CD4-positive, alpha-beta T cell (primary cell): ENCODE data around the gene KIAA0825. TPM values are rescaled to one million over a fixed set of nuclear protein-coding genes. Genes with fewer than 3 reads are reported as not detected.

Experiments used
- ATAC-seq: fragments of 200-7000 bp; cut with Tn5 transposase; one replicate; pipeline ENCODE4 v1.10.0; 2022; ENCODE audit warnings: mild to moderate bottlenecking; ENCODE audit not compliant: poor library complexity
- CTCF ChIA-PET: fragments of 350-600 bp; sonication (Branson Sonifier 250); formaldehyde crosslinking; loops from one replicate; lab custom pipeline; 2021; ENCODE audit warnings: antibody characterized with exemption, inconsistent platforms; lab: Charles Lee
- POLR2A ChIA-PET: fragments of 350-600 bp; sonication (Branson Sonifier 250); formaldehyde crosslinking; loops from one replicate; lab custom pipeline; 2021; ENCODE audit warnings: antibody characterized with exemption, inconsistent platforms; lab: Charles Lee
- DNase-seq, 14 experiments: peaks; one replicate each; pipeline ENCODE4 v3.0.0-alpha.2; 2013 to 2020; ENCODE audit warnings: mixed read lengths in 2 of 14
- H3K27ac ChIP-seq, 2 donors: one replicate each; pipeline versions ENCODE4 v1.5.1 to v1.7.0; 2013; ENCODE audit warnings: low read length in 2 of 2, low read depth in 1 of 2, mild to moderate bottlenecking in 1 of 2
- H3K27me3 ChIP-seq, 2 experiments: 1 replicate in 1 of 2; 2 replicates in 1 of 2; pipeline versions ENCODE4 v1.6.1 to v1.7.0; 2013; ENCODE audit warnings: low read length in 2 of 2, control low read depth in 1 of 2, mild to moderate bottlenecking in 1 of 2, moderate library complexity in 1 of 2; ENCODE audit not compliant: insufficient read depth in 2 of 2, control insufficient read depth in 1 of 2
- H3K36me3 ChIP-seq: one replicate; pipeline ENCODE4 v1.6.1; 2013; ENCODE audit warnings: low read length, control low read depth; ENCODE audit not compliant: insufficient read depth
- H3K4me1 ChIP-seq: one replicate; pipeline ENCODE4 v1.6.1; 2013; ENCODE audit warnings: low read length, control low read depth; ENCODE audit not compliant: insufficient read depth
- H3K4me3 ChIP-seq: one replicate; pipeline ENCODE4 v1.5.1; 2013; ENCODE audit warnings: mild to moderate bottlenecking, low read length, moderate library complexity
- H3K9me3 ChIP-seq, 2 experiments: 1 replicate in 1 of 2; 2 replicates in 1 of 2; pipeline versions ENCODE4 v1.6.1 to v1.7.0; 2013; ENCODE audit warnings: low read length in 2 of 2, mild to moderate bottlenecking in 2 of 2, control low read depth in 1 of 2, moderate library complexity in 1 of 2; ENCODE audit not compliant: control insufficient read depth in 1 of 2, insufficient read depth in 1 of 2
- H3K27ac Mint-ChIP-seq: one replicate; pipeline ENCODE4 v1.8.0; 2020; ENCODE audit warnings: mixed read lengths
- H3K27me3 Mint-ChIP-seq: one replicate; pipeline ENCODE4 v1.8.0; 2021; ENCODE audit warnings: mixed read lengths
- H3K36me3 Mint-ChIP-seq: one replicate; pipeline ENCODE4 v1.8.0; 2021; ENCODE audit warnings: low read depth, mixed read lengths
- H3K4me1 Mint-ChIP-seq: one replicate; pipeline ENCODE4 v1.8.0; 2021; ENCODE audit warnings: low read depth, mixed read lengths
- H3K4me3 Mint-ChIP-seq: one replicate; pipeline ENCODE4 v1.8.0; 2020; ENCODE audit warnings: mild to moderate bottlenecking, mixed read lengths
- H3K9me3 Mint-ChIP-seq: one replicate; pipeline ENCODE4 v1.8.0; 2020; ENCODE audit warnings: mixed read lengths
- intact Hi-C, 2 experiments: fragments of 100-400 bp; cut with DNase I in 1 of 2; cut with micrococcal nuclease in 1 of 2; formaldehyde crosslinking; loops; one replicate each; pipeline versions ENCODE4 v1.15.1 to v1.9.0; 2023 to 2025; cut with DNase I, micrococcal nuclease
- total RNA-seq, 174 experiments: library from RNA in 2 of 174; stranded (reverse) in 2 of 174; gene quantifications; one replicate each; pipeline ENCODE4 v1.2.3 and lab custom pipeline; 2021 to 2026
- TF ChIP-seq, protein P1 (sequence below): fragments of 200-600 bp; IDR thresholded peaks from one replicate; pipeline ENCODE4 v1.8.0; 2022; ENCODE audit warnings: antibody characterized with exemption, mild to moderate bottlenecking

The KIAA0825 gene
- total RNA-seq, 2 experiments from 2014 or later, result 1.5 to 1.6 TPM

DNA sequence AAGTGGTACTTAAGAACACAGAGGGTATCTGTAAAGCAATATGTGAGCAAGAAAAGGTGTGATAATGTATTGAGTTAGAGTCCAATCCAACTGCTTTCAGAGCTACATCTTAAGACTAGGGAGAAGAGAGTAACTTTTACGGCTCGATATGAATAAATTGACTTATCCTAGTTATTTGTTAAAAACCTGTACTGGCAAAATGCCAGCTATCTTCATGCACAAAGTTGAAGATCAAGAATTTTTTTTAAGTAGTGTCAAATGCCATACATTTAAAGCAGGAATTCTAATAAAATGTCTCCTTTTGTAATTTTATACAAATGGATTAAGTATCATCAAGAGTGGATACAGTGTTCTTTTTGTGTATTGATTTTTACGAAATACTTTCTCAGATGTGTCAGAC is 305.2 kb downstream of the KIAA0825 start:
- no peaks in the 10 kb centered on the region for H3K27me3 ChIP-seq
- no peaks in the 10 kb centered on the region for H3K9me3 Mint-ChIP-seq
- no peak overlapping the region for H3K4me3 ChIP-seq
- no peaks in the 10 kb centered on the region for H3K36me3 ChIP-seq
- ChIA-PET POLR2A (no interaction called here), CTCF (no interaction called here)
- ATAC-seq (no peak), DNase-seq (no peak)
- no peaks in the 10 kb centered on the region for H3K36me3 Mint-ChIP-seq
- H3K4me1 ChIP-seq, result no peaks in the 10 kb centered on the region
- H3K27me3 Mint-ChIP-seq, result no peaks in the 10 kb centered on the region
- no peak overlapping the region for H3K4me3 Mint-ChIP-seq
- TF ChIP-seq, protein P1, sequence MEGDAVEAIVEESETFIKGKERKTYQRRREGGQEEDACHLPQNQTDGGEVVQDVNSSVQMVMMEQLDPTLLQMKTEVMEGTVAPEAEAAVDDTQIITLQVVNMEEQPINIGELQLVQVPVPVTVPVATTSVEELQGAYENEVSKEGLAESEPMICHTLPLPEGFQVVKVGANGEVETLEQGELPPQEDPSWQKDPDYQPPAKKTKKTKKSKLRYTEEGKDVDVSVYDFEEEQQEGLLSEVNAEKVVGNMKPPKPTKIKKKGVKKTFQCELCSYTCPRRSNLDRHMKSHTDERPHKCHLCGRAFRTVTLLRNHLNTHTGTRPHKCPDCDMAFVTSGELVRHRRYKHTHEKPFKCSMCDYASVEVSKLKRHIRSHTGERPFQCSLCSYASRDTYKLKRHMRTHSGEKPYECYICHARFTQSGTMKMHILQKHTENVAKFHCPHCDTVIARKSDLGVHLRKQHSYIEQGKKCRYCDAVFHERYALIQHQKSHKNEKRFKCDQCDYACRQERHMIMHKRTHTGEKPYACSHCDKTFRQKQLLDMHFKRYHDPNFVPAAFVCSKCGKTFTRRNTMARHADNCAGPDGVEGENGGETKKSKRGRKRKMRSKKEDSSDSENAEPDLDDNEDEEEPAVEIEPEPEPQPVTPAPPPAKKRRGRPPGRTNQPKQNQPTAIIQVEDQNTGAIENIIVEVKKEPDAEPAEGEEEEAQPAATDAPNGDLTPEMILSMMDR, result no peak
- no peak overlapping the region for H3K27ac ChIP-seq
- H3K4me1 Mint-ChIP-seq, result no peaks in the 10 kb centered on the region
- no peak overlapping the region for H3K27ac Mint-ChIP-seq
- intact Hi-C loops, result no loop called here
- no peaks in the 10 kb centered on the region for H3K9me3 ChIP-seq

DNA sequence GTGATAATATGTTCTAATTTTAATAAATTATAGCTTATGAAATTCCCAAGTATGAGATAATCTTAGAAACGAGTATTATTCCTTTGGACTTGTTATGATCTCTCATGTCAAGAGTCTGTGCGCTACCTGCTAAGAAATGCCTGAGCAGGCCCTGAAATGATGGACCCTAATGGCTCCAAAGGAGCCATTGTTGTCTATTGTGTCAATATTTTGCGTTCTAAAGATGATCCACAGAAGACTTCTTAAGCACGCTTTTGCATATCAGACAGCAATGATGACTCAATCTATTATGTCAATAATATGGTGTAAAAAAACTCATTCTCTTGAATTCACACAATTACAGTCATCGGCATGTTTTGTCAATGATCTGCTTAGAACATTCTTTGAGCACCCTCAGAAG is 306.1 kb downstream of the KIAA0825 start:
- Mint-ChIP-seq H3K9me3 (no peaks in the 10 kb centered on the region), H3K27me3 (no peaks in the 10 kb centered on the region), H3K36me3 (no peaks in the 10 kb centered on the region), H3K4me3 (no peak overlapping the region), H3K4me1 (no peaks in the 10 kb centered on the region), H3K27ac (no peak overlapping the region)
- Histone ChIP-seq H3K4me3 (no peak overlapping the region), H3K9me3 (no peaks in the 10 kb centered on the region), H3K36me3 (no peaks in the 10 kb centered on the region), H3K27me3 (no peaks in the 10 kb centered on the region), H3K4me1 (no peaks in the 10 kb centered on the region), H3K27ac (no peak overlapping the region)
- ATAC-seq, result no peak
- TF ChIP-seq, protein P1, result no peak
- POLR2A ChIA-PET, result no interaction called here
- intact Hi-C loops, result no loop called here
- CTCF ChIA-PET, result interaction anchor here (1.1 kb wide), 1 partner anchor 13 kb away, joined by 3 read pairs; no protein-coding TSS in a partner anchor
- no peak for DNase-seq

DNA sequence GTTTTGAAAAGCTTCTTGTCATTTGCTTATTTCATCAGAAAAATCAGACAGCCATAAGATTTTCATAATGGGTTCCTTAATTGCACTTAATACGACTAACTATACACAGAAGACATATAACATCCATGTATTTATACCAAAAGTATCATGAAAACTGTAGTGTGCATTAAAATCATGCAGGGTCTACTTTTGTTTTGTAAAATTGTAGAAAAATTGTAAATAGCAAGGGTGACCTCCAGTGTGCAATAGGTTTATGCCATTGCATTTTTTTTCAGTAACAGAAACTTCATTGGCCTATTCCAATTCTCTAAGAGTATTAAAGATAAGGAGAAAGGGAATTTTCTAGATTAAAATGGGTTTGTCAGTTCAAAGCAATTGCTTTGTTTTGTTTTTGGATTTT is 307.6 kb downstream of the KIAA0825 start:
- Histone ChIP-seq H3K4me1 (no peaks in the 10 kb centered on the region), H3K36me3 (no peaks in the 10 kb centered on the region), H3K4me3 (no peak overlapping the region), H3K27ac (no peak overlapping the region), H3K27me3 (no peaks in the 10 kb centered on the region), H3K9me3 (no peaks in the 10 kb centered on the region)
- no peak for DNase-seq
- ChIA-PET CTCF (no interaction called here), POLR2A (interaction anchor here (0.7 kb wide), 1 partner anchor 32 kb away, joined by 3 read pairs; no protein-coding TSS in a partner anchor)
- Mint-ChIP-seq H3K4me3 (no peak overlapping the region), H3K27ac (no peak overlapping the region), H3K4me1 (no peaks in the 10 kb centered on the region), H3K36me3 (no peaks in the 10 kb centered on the region), H3K9me3 (no peaks in the 10 kb centered on the region), H3K27me3 (no peaks in the 10 kb centered on the region)
- intact Hi-C loops, result no loop called here
- ATAC-seq, result no peak
- TF ChIP-seq, protein P1, result no peak
